Fibroblast of lung (primary cell): ENCODE data around the gene SLC5A10.

Source experiments
- CTCF ChIP-seq, 2 donors: IDR thresholded peaks in 1 of 2; conservative IDR thresholded peaks in 1 of 2; 1 replicate in 1 of 2; 2 replicates in 1 of 2; pipeline ENCODE4 v1.5.1; 2011 to 2012; ENCODE audit warnings: low read length in 2 of 2, control low read depth in 1 of 2, inconsistent platforms in 1 of 2, low read depth in 1 of 2, mild to moderate bottlenecking in 1 of 2
- EZH2 ChIP-seq: IDR thresholded peaks from 2 replicates; pipeline ENCODE4 v1.5.1; 2012; ENCODE audit warnings: low read length, control low read depth, mild to moderate bottlenecking; ENCODE audit errors: missing control alignments

DNA sequence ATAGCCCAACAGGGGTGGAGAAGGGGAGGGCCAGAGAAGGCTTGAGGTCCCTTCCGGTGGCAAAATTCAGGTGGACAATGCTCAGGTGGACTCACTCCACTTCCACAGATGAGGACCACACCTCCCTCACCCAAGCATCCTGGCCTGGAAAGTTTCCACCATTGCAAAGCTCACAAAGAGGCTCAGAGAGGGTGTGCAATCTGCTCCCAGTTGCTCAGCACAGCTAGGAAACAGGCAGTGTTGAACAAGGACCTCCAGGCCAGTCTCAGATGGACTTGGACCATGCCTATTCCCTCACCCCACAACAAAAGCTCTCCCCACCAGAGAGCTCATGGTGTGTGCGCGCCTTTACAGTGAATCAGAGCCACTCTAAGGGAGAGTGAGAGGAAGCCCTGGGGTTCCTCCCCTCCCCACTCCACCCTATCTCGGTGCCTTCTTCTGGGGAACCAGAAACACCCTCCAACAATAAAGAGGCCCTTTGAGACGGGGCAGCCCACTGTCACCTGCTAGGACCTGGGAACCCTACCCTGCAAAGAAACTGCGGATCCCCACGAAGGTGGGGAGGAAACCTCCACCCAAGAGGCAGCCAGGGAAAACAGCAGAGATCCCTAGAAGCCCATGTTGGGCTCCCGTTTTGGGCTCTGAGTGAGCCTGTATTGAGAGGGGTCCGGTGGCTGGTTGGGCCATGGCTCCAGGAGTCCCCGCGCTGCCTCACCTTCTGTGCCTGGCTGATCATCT lies 51.0 kb downstream of the SLC5A10 start:
- TF ChIP-seq CTCF (conservative IDR thresholded peaks at IDR 0.05 in 1 of 2, IDR thresholded peaks at IDR 0.05 in 1 of 2; ENCODE audit: low read depth in 1 of 2, low read length in 2 of 2) (no peak), EZH2 (no peak)
